LNCAP (cell line): ENCODE measurements around the gene SLC27A5.

Source experiments
- TF ChIP-seq, protein P1 (sequence below): fragments of 450-650 bp; IDR thresholded peaks from 2 replicates; pipeline ENCODE4 v1.5.1; 2017; ENCODE audit warnings: mild to moderate bottlenecking

Gene SLC27A5

DNA sequence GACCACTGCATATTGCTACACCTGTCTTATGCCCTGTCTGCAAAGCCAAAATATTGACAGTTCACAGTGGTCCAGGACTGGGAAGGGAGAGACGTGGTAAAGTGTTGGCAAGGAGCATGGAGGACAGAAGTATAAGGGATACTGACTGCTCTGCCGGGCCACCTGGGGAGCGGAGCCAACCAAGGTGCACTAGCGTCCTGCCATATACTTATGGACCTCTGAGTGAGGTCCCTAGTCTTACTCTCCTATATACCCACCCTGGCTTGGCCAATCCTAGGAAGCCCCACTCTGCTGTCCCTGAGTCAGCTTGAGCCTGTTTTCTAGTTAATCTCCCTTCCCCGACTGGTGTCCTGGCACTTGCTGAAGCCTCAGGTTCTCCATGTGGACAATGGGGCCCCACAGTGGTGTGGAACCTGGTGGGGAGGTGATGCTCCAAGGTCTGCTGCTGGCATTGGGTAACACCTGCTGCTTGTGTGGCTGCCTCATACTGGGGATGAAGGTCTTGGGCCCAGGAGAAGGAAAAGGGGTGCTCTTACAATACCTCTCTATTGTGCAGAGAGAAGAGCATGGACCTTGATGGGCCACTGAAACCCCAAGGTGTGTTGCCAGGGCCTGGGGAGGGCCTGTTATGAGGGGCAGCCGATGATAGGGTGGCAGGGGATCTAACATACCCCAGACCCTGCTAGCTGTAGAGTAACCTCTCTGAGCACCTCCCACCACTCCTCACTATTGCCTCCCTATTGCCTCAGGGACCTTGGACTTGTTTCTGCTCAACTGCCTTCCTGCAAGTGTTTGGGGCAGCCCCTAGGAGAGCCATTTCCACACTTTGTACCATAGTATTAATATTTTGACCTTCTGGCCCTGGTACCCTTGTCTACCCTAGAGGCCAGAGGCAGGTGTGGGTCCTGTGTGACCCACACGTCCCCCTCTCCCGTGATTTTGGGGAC, 25.3 kb upstream of the SLC27A5 start:
- TF ChIP-seq, protein P1, sequence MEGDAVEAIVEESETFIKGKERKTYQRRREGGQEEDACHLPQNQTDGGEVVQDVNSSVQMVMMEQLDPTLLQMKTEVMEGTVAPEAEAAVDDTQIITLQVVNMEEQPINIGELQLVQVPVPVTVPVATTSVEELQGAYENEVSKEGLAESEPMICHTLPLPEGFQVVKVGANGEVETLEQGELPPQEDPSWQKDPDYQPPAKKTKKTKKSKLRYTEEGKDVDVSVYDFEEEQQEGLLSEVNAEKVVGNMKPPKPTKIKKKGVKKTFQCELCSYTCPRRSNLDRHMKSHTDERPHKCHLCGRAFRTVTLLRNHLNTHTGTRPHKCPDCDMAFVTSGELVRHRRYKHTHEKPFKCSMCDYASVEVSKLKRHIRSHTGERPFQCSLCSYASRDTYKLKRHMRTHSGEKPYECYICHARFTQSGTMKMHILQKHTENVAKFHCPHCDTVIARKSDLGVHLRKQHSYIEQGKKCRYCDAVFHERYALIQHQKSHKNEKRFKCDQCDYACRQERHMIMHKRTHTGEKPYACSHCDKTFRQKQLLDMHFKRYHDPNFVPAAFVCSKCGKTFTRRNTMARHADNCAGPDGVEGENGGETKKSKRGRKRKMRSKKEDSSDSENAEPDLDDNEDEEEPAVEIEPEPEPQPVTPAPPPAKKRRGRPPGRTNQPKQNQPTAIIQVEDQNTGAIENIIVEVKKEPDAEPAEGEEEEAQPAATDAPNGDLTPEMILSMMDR, result no peak

DNA sequence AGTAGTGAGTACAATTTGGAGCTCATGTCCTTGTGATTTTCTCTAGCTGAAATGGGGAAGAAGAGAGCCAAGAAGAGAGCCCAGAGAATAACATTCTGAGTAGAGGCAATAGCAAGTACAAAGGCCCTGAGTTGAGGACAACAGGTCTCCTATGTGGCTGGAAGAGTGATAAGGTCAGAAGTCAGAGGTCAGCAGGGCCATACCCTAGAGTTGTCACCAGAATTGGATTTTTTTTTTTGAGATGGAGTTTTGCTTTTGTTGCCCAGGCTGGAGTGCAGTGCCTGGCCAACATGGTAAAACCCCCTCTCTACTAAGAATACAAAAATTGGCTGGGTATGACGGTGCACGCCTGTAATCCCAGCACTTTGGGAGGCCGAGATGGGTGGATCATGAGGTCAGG, 24.1 kb upstream of the SLC27A5 start:
- TF ChIP-seq, protein P1, result no peak

DNA sequence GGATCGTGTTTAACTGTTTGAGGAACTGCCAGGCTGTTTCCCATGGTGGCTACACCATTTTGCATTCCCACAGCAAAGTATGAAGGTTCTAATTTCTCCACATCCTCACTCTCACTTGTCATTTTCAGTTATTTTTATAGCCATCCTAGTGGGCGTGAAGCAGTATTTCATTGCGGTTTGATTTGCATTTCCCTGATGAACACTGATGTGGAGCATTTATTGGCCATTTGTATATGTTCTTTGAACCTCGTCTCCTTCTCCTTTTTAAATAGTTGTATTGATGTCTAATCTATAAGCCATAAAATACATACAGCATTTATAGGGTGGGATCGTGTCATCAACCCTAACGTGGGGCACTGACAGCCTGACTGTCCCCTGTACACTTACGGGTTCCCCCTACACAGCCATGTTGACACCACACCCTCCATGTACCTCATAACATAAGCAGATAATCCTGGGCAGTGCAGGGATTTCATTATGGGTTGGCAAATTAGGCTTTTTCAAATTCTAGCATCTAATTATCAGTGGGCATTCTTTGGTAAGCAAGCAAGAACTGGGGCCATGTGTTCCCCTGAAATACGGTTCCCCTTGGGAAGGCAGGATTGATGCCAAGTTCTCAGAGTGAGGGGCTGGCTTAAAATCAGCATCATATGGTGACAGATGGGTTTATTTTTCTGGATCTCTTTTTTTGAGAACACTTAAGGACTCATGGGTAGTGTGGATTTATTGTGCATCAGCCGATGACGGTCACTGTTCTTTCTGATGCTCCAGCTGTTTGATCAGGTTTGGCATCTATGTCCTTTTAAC, 19.4 kb upstream of the SLC27A5 start:
- TF ChIP-seq, protein P1, result no peak

DNA sequence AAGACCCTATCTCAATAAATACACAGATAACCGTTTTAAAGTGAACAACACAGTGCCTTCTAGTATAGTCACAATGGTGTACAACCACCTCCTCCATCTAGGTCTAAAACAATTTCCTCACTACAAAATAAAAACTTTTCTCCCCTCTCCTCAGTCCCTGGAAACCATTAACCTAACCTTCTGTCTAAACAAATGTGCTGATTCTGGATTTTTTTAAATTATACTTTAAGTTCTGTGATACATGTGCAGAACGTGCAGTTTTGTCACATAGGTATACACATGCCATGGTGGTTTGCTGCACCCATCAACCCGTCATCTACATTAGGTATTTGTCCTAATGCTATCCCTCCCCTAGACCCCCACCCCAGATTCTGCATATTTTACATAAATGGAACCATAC, 17.6 kb upstream of the SLC27A5 start:
- TF ChIP-seq, protein P1, result no peak

DNA sequence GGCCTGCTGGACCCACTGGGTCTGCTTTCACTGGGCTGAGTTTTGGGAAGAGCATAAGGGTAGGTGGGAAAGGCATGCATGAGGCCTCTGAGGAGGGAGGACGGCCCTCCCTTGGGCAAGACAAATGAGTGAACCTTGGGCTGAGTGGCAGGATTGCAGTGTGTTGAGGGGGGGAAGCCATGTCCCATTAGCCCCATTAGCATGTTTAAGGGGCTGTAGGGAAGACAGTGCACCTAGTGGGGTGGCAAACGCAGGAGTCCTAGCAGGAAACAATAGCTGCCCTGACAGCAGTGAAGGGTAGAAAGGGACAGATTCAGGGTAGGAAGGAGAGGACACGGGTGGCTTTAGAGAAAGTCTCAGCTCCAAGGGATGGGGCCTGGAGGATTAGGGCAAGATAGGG, 10.9 kb upstream of the SLC27A5 start:
- TF ChIP-seq, protein P1, result no peak

DNA sequence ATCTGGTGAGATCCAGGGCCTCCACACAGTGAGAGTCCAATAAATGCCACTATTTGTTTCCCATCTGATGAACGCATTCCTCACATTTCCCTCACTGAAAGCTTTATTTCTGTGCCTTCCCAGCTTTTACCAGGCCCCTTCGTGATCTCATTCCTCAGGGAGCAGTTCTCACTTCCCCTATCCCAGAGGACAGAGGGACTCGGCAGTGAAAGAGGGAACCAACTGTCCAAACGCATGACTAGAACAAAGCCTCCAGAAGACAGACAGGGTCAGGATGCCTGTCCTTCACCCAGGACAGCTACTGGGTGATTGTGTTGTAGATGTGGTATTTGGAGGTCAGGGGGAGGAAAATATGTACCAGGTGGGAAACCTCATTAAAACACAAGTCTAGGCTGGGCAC, 9.9 kb upstream of the SLC27A5 start:
- TF ChIP-seq, protein P1, result no peak

DNA sequence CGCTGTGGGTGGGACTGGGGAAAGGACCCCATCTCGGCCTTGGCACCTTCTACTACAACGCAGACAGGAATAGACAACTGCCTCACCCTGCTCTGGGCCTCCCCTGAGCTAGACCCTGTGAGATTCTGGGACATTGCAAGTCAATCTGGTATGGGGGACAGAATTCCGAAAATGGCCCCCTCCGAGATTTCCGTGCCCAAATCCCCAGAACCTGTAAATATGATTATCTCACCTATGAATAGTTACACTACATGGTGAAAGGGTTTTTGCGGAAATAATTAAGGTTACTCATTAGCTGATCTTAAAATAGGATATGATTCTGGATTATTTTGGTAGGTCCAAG, 8.4 kb upstream of the SLC27A5 start:
- TF ChIP-seq, protein P1, result no peak
